ENCODE measurements around the gene MCCD1.
A peak's percentile ranks its signal among the peaks of the same experiment; 100 is the strongest.
"Not testable (repeated sequence)": the region's sequence is repeated elsewhere in the genome, so short reads cannot be mapped to it uniquely, and the experiment has no call there.

The MCCD1 gene, protein sequence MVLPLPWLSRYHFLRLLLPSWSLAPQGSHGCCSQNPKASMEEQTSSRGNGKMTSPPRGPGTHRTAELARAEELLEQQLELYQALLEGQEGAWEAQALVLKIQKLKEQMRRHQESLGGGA

DNA sequence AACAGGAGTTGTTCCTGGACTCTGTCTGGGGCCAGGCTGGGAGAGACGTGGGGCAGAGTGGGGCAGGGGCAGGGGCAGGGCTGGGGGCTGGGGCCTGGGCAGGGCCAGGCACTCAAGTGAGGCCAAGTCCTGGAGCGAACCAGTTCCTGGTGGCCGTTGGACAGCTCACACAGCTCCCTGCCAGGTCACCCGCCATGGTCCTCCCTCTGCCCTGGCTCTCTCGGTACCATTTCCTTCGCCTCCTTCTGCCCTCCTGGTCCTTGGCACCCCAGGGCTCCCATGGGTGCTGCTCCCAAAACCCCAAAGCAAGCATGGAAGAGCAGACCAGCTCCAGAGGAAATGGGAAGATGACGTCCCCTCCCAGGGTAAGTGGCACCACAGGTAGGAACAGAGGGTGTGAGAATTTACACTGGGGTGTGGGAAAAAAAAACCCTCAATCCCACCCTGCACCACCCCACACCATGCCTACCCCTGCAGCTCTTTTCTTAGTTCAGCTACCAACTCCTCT is at the start of gene MCCD1:
TSS of gene MCCD1 (plus strand) at position 142 of the 508 bp plus-strand sequence. CDS start at position 195, 53 bp downstream.
- no peak for DNase-seq

DNA sequence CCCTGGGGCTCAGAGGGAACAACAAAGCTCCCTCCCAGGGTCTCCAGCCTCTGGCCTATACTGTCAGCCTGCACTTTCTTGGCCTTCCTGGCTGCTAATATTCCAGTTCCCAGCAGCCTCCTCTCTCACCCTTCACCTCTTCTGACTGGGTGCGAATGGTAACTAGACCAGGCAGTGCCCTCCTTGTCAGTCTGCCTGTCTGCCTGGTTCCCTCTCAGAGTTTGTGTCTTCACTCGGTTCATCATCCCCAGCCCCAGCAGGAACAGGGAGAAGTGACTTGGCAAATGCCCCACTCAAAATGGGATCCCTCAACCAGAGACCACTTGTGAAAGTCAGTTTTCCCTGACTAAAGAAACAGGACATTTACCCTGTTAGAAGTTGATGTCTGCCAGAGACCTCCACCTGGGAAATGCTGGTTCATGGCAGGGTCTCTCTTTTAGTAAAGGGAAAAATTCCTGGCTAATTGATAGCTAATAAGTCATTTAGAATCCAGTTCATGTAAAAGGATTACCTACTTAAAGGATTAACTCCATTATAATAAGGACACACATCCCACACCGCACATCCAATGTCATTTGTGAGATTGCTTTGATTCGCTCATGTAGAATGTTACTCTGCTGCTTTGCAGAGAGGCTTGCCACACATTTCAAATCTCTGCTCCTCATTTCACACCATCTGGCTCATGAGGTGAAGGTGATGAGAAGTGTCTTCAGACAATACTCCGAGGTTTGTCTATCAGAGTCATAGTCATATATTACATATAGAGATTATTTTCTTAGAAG is 49.4 kb upstream of the MCCD1 start:
- no peak for DNase-seq

DNA sequence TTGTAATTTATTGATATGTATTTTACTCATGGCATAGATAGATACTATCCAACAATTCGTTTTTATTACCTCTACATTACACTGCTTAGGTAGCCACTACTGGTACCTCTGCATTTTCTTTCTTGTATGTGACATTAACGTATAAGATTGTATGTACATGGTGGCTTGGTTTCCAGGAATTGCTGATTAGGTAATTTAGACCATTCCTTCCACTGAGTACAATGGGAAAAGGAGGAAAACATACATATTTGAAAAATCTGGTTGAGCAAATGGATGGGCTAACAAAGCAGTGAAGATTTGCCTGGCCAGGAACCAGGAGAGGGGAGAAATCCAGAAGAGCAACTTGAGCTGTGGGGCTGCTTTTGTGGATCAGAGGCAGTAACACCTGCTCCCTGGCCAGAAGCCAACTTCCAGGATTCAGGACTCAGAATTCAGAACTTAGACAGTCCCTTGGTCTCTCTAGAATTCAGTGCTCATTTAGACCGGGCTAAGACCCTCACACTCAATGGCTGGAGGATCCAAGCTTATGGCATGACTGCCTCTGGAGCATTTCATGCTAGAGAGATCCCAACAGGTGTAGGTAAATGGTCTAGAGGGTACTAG is 48.7 kb upstream of the MCCD1 start:
- DNase-seq = no peak

DNA sequence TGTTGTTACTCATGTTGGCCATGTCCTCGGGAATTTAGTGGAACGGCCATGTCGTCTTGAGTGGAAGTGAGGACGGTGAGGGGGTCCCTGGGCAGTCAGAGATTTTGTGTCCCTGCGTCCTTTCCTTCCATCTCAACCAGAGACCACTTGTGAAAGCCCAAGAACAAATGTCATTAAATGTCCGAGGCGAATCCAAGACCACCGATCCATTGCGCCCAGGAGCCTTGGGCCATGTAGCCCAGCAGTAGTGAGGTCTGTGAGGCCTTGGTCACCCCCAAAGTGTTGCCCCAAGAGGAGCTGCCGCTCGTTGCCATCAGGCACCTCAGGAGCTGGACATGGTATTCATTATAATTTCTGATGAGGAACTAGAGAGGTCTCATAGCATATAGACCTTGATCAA is 48.2 kb upstream of the MCCD1 start:
- DNase-seq = no peak

DNA sequence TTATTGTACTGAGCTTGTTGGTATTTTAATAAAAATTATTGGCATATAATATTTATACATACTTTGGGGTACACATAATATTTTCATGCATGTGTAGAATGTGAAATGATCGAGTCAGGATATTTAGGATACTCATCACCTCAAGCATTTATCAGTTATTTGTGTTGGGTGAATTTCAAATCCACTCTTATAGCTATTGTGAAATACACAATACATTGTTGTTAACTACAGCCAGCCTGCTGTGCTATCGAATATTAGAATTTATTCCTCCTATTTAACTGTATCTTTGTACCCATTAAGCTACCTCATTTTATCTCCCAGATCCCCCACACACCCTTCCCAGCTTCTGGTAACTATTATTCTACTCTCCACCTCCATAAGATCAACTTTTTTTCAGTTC is 45.4 kb upstream of the MCCD1 start:
- DNase-seq = no peak

DNA sequence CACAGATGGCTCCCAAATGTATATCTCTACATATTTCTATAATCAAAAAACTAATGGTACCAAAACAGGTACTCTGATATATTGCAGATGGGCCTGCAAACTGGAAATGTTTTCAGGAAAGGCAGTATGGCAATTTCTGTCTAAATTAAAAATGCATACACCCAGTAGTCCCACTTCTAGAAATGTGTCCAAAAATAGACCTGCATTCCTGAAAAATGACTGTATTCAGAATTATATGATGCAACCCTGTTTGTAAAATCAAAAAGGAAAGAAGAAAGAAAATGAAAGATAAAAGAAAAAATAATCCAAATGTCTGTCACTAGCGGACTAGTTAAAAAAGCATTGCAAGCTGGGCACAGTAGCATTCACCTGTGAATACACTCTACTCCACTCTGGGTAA is 43.7 kb upstream of the MCCD1 start:
- no peak for DNase-seq

DNA sequence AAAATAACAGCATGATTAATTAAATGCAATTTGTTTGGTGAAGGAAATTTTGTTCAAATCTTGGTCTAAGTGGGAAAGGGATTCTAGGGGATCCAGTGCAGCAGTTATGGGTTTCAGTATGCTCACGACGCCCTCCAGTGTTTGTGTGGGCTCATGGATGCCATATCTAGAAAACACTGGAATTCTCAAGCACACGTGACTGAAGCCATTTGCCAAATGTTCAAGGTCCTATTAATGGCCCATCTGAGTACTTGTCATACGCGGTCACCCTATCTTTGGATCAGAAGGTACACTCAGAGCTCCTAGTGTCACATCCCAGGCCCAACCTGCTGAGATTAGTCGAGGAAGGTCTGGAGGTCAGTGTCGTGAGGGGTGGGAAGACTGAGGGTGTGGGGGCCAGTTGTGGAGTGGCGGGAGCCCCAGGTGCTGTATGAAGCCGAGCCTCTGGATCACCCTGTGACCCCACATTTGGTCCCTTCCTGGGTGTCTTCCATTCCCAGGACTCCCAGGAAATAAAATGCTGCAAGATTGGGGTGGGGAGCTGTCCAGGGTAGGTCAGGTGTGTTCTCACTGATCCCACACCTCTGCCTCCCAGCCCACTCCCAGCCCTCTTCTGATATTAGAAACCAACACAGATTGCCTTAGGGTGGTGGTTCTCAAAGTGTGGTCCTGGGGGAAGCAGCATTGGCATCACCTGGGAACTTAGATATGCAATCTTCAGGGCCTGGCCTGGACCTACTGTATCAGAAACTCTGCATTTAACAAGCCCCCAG is 42.5 kb upstream of the MCCD1 start:
- not testable (repeated sequence) for DNase-seq

DNA sequence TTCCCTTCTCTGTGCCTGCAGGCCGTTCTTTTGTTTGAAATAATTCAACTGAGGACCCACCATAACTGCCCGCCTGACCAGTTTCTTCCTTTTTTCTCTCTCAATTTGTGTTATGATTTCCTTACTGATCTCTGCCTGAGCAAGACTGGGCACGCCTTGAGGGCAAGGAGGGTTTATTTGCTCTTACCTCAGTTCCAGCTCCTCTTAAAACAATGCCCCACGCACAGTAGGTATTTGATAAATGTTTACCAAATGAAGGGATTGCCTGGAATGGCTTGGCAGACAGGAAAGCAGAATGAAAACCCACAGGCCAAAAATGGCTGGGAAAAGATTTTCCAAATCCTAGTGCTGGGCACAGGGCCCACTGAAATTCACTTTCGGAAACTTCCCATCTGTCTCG is 41.1 kb upstream of the MCCD1 start:
- not testable (repeated sequence) for DNase-seq

DNA sequence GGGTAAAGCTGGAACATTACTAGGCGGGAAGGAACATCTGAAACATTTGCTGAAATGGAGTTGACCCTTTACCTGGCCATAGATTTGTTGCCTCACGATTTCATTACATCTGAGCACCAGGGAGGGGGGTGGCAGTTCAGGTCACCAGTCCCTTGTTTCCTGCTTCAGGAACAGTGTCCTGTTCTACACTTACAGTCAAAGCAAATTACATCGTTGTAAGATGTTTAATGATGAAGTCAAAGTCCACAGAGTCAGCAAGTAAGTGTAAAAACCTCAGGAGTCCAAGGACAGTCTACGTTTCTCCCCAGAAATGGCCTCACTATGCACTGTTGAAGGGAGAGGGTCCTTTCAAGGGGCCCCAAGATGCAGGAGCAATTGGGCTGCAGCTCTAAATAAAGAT is 39.7 kb upstream of the MCCD1 start:
- DNase-seq = no peak

DNA sequence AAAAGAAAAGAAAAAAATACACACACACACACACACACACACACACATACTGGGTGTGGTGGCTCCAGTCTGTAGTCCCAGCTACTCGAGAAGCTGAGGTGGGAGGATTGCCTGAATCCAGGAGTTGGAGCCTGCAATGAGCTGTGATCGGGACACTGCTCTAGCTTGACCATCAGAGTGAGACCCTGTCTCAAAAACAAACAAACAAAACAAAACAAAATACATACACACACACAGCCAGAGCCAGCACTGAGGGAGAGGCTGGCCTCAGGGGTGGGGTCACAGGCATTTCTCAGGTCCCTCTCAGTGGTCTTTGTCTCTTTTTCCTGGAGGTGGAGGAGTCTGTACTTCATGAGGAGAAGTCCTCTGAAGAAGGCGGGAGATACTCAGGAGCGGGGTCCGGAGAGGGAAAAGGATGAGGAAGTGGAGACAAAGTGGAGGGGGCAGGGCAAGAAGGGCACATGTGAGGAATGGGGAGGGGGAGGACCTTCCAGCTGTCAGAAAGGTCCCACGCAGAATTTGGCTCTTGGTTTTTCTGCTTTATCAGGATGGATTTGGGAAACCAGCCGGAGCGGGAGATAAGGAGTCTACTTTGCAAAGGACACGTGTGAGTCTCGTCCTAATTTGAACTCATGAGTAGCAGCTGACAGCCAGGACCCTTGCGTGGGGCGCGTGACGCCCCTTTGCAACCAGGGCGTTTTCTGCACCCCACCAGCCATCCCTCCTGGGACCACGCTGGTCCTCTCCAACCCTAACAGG is 38.5 kb upstream of the MCCD1 start:
- no peak for DNase-seq

DNA sequence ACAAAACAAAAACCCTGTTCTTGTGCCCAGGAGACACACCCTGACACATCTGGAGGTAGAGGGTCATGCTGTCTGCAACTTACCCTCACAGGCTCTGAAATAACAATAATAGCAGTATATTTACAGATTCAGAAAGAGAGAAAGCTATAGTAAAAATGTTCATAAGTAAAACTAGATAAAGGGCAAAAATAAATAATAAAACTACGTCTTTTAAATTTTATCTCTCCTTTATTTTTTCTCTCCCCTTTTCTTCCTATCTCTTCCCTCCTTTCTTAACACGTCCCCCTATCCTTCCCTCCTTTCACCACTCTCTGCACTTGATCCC is 35.2 kb upstream of the MCCD1 start:
- not testable (repeated sequence) for DNase-seq

DNA sequence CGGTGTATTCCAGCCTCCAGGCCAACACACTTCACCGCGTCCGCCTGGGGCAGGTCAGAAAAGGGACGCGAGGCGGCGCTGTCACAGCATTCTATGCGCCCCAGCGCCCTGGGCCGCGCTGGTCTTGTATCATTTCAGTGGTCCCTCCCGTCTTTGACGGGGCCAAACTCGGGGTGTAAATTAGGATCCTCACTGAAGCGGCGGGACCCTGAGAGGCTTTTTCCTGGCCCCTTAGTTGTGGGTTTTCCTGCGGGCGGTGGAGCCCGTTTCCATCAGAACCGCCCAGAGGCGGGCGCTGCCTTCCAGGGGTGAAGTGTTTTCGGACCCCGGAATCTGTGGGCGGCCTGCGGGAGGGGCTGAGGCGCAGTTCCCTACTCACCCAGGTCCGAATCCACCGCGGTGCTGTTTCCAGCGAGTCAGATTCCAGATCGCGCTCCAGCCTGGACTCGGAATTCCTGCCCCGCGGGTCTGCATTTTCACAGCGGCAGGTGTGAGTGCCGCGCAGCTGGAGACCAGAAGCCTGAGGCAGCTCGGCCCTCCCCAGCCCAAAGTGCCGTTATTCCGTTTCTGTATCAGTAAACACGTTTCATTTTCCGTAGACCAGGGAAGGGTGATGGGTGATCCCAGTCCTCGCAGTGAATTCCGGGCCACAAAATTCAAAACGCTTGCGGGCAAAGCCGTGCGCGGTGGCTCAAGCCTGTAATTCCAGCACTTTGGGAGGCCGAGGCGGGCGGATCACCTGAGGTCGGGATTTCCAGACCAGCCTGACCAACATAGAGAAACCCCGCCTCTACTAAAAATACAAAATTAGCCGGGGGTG is 34.7 kb upstream of the MCCD1 start:
- peak; percentile 66 to 79 for DNase-seq

DNA sequence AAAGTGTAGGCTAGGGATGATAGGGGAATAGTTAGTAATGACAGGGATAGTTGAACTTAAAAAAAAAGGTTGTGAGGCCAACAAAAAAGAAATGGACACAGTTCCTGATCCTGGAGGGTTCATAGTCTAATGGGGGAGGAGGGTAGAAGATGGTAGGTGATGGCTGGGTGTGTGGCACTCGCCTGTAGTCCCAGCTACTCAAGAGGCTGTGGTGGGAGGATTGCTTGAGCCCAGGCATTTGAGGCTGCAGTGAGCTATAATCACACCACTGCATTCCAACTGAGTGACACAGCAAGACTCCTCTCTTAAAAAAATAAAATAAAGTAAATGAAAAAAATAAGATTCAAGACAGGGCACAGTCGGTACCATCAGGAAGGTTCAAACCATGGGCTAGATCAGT is 33.2 kb upstream of the MCCD1 start:
- no peak for DNase-seq

DNA sequence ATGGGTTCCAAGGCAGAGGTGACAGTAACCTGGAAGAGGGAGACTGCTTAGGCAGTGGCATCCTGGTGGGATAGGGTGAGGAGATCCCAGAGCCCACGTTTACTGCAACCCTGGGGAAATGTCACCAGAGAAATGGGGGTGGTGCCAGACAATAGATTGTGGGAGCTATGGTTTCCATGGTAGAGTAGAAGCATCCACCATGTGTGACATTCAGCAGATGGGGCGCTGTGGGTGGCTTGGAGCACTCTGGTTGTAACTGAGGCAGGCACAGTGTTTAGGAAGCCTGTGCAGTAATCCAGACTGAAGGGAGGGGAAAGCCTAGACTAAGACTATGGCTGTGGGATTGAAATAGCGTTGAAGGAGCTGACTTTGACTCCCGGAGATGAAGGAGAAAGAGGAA is 31.9 kb upstream of the MCCD1 start:
- DNase-seq = peak in 1 of 2 donors; percentile 30

DNA sequence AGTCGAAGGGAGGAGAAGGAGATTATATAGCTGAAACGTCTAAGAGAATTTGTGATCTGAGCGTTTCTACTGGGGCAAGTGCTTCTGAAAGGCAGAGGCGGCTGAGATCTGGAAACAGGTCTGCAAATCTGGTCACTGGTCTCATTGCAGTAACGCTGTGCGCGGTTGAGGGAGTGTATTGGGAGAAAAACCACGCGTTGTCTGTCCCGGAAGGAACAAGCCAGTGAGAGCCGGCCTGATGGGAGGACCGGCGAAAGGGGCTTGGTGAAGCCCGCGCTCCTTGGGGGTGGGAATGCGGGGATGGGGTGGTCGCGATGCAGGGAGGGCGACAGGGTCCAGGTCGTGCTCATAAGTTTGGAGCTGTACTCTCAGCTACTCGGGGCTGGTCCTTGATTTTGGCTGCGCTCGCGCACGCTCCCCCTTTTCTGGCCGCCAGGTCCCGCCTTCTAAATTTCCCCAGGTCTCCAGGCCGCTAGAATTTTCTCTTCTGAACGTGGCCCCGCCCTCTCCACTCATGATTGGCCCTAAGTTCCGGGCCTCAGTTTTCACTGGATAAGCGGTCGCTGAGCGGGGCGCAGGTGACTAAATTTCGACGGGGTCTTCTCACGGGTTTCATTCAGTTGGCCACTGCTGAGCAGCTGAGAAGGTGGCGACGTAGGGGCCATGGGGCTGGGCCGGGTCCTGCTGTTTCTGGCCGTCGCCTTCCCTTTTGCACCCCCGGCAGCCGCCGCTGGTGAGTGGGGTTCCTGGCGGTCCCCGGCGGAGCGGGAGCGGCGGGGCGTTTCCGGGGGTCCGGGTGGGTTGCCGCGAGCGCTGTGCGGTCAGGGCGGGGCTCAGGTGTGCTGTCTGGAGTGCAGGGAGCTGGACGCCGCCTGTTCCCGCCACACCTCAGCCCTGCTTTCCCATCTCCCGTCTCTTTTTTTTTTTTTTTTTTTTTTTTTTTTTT is 31.0 kb upstream of the MCCD1 start, which contains the start of gene MICB:
TSS of gene MICB (plus strand) at position 615 of the 946 bp plus-strand sequence. CDS start at position 664, 49 bp downstream.
- DNase-seq = peak; percentile 79 to 89

DNA sequence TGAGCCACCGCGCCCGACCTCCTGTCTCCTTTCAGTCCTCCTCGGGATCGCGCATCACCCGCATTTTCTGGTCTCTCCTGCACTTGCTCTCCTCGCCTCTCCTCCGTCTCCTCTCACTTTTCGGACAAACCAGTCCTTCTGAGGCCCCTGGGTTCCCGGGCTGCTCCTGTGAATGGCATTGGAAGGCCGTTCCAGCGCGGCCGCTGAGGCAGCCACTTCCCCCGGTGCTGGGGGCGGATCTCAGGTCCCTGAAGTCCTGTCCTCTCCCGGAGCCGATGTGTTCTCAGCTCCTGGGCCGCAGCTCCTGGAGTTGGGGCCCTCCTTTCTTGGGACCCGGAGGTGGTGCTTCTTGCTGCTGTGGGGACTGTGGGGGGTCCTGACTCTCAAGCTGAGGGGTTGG is 30.0 kb upstream of the MCCD1 start:
- DNase-seq = no peak

DNA sequence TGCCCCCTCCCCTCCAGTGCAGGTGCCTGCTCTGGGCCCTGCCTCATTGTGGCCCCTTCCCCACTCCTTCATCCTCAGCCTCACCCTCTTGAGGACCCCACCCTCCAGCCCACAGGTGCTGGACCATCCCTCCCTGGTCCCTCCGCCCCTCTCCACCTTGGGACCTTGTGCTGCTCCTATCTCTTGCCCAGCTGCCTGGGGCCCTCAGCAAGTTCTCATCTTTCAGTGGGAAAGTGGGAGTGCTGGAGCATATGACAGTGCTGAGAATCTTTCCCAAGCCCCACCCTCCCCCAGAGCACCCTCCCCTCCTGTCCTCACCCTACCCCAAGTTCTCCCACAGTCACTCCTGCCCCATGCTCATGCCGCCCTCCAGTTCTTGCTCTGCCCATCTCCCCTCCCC is 29.1 kb upstream of the MCCD1 start:
- DNase-seq = not testable (repeated sequence)

DNA sequence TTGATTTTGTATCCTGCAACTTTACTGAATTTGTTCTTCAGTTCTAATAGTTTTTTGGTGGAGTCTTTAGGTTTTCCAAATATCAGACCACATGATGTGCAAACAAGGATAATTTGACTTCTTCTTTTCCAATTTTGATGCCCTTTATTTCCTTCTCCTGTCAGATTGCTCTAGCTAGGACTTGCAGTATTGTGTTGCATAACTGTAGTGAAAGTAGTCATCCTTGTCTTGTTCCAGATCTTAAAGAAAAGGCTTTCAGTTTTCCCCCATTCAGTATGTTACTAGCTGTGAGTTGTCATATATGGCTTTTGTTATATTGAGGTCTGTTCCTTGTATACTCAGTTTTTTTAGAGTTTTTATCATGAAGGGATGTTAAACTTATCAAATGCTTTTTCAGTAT is 26.2 kb upstream of the MCCD1 start:
- DNase-seq = no peak

DNA sequence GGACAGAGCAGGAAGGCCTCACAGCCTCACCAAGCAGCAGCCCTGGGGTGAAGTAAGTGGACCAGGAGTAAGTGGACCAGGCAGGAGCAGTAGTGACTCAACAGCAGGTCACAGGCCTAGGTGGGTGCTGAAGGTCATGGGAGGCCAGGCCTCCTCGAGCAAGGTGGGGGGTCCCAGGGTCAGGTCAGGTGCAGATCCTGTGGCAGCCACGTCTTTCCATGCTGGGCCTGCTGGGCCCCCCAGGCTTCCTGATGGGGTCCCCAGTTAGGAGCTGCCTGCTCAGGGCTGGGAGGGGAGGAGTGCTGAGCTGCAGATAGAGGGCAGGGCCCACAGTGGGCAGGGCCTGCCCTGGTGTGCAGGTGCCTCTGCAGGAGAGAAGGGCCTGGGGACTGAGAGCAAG is 19.7 kb upstream of the MCCD1 start:
- DNase-seq = not testable (repeated sequence)

DNA sequence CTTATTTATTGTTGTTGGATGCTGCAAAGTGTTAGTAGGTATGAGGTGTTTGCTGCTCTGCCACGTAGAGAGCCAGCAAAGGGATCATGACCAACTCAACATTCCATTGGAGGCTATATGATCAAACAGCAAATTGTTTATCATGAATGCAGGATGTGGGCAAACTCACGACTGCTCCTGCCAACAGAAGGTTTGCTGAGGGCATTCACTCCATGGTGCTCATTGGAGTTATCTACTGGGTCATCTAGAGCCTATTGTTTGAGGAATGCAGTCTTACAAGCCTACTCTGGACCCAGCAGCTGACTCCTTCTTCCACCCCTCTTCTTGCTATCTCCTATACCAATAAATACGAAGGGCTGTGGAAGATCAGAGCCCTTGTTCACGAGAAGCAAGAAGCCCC is 18.8 kb upstream of the MCCD1 start:
- DNase-seq = no peak
